ENCODE data around the gene MGA.

The MGA gene

DNA sequence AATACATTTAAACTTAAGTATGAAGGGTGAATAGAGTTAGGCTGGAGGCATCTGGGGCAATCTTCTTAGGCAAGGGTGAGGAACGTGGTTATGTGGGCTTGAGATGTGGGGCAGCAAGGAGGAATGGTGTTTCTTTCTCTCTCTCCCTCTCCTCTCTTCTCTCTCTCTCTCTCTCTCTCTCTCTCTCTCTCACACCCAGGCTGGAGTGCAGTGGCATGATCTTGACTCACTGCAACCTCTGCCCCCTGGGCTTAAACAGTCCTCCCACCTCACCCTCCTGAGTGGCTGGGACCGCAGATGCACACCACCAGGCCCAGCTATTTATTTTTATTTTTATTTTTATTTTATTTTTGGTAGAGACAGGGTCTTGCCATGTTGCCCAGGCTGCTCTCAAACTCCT is 4.0 kb upstream of the MGA start:
- in situ Hi-C loops (cut with HindIII; ENCODE audit: low sequenced_read_pairs), result no loop called here

DNA sequence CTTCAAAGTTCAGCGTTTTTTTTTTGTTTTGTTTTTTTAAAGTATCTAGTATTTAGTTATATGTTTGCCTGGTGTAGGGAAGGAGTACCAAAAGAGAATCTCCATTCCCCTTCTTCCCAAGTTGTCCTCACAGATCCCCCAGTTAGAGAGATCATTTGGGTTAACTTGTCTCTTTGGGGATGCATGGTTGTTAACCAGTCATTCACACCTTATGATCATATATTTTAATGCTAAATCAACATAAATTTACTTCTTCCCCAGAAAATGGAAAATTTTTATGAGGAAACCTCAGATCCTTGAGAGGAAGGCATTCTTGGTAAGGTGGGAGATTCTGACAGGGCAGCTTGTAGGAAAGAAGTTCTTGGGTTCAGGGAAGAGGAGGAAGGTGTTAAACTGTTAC is 1.5 kb upstream of the MGA start:
- in situ Hi-C loops (cut with HindIII; ENCODE audit: low sequenced_read_pairs), result no loop called here

- in situ Hi-C loops (cut with HindIII; ENCODE audit: low sequenced_read_pairs), result no loop called here
Measured at GRCh38 chr15:41659190-41659589, 1.0 kb upstream of the MGA start.

DNA sequence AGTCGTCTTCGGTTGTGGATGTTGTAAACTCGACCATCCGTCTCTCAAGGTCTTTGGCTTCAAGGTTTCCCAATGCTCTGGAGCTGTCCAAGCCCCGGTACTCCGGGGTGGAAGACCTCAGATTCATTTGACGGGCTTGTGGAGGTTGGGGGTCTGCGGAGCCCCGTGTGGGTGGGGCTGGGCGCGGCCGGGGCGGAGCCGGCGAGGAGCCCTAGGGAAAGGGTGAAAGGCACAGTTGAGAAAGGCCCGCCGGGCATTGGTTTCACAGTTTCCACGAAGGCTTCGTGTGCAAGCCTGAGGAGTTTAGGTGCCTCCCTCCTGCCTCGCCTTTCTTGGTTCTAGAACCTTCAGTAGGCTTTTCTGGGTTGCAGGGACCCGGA is 360 bp upstream of the MGA start:
- in situ Hi-C loops (cut with HindIII; ENCODE audit: low sequenced_read_pairs), result no loop called here

DNA sequence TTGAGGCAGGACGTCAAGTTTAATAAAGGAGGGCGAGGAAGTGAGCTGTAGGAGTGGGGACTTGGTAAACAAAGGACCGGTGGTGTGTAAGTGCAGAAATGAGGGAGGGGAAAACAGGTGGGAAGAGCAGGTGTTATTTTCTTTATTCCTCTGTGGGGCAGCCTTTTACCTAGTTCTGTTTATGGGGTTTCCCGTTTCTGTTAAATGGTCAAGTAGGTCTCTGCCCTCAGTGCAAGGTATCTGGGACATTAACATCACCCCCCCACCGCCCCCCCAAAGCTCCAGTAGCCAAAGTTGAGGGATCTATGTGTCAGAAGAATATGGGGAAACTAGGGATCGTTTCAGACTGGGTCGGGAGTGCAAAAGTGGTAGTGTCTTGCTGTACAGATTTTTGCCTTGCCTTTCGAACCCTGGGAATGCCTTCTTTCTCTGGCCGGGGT is 893 bp downstream of the MGA start:
- in situ Hi-C loops (cut with HindIII; ENCODE audit: low sequenced_read_pairs), result no loop called here

GRCh38 chr15:41661518-41662225 is 1.5 kb downstream of the MGA start:
- in situ Hi-C loops (cut with HindIII; ENCODE audit: low sequenced_read_pairs), result no loop called here

DNA sequence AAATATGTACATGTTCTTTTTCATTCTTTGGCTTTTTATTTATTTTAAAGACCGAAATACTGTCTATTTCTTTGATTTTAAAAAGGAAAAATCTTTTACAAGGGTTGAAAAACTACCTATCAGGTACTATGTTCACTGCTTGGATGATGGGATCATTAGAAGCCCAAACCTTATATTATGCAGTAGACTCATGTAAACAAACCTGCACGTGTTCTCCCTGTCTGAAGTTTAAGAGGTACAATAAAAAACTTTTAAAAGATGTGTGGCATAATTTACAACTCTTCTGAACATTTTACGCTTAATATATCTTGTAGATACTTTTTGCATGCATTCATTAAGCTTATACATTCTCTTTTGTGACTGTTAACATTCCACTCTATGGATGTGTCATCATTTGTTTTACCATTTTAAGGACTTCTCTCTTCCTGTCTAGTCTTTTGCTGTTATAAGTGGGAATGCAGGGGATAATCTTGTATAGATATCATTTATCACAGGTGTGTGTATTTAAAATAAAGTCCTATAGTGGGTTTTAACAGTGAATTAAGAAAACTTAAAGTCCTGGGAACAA is 6.2 kb downstream of the MGA start:
- in situ Hi-C loops (cut with HindIII; ENCODE audit: low sequenced_read_pairs), result no loop called here

- in situ Hi-C loops (cut with HindIII; ENCODE audit: low sequenced_read_pairs), result no loop called here
Measured at GRCh38 chr15:41669701-41670100, 9.5 kb downstream of the MGA start.

- in situ Hi-C loops (cut with HindIII; ENCODE audit: low sequenced_read_pairs), result no loop called here
Measured at GRCh38 chr15:41671656-41672648, 11.7 kb downstream of the MGA start.

- in situ Hi-C loops (cut with HindIII; ENCODE audit: low sequenced_read_pairs), result no loop called here
Measured at GRCh38 chr15:41675337-41675736, 15.1 kb downstream of the MGA start.

GRCh38 chr15:41678742-41679141 is 18.5 kb downstream of the MGA start:
- in situ Hi-C loops (cut with HindIII; ENCODE audit: low sequenced_read_pairs), result no loop called here

GRCh38 chr15:41683955-41684354 is 23.8 kb downstream of the MGA start:
- in situ Hi-C loops (cut with HindIII; ENCODE audit: low sequenced_read_pairs), result no loop called here

- in situ Hi-C loops (cut with HindIII; ENCODE audit: low sequenced_read_pairs), result no loop called here
Measured at GRCh38 chr15:41688671-41689070, 28.5 kb downstream of the MGA start.

DNA sequence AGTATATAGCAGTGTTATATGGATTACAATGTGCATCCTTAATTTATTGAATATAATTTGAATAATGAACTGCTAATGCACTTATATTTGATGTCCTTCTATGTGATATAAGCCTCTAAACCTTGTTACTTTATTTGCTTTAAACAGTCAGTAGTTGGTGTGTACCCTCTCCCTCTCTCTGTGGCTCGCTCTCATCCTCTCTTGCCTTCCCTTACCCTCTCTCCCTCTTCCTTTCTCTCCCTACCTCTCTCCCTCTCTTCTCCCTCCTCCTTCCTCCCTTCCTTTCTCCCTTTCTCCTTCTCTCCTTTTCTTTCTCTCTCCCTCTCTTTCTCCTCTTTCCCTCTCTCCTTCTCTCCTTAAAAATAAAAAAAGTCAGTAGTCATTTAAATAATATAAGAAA is 28.9 kb downstream of the MGA start:
- in situ Hi-C loops (cut with HindIII; ENCODE audit: low sequenced_read_pairs), result no loop called here

- in situ Hi-C loops (cut with HindIII; ENCODE audit: low sequenced_read_pairs), result no loop called here
Measured at GRCh38 chr15:41689834-41690233, 29.6 kb downstream of the MGA start.

GRCh38 chr15:41690636-41691035 is 30.4 kb downstream of the MGA start:
- in situ Hi-C loops (cut with HindIII; ENCODE audit: low sequenced_read_pairs), result no loop called here

- in situ Hi-C loops (cut with HindIII; ENCODE audit: low sequenced_read_pairs), result no loop called here
Measured at GRCh38 chr15:41691471-41691870, 31.3 kb downstream of the MGA start.

DNA sequence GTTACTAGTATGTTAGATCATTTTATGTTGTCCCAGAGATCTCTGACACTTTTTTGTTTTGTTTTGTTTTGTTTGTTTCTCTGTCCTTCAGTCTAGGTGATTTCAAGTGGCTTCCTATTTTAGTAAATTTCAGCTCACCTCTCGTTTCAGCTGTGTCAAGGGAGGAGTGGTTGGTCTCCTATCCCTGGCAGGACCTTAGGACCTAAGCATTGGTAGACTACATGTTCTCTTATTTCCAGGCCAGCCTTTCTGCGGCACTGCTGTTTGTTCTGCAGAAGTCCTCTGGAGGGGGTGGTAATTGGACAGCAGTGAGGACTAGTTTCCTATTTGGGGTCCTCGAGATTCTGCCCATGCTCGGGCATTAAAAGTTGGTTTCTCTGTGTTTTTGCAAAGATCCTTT is 31.8 kb downstream of the MGA start:
- in situ Hi-C loops (cut with HindIII; ENCODE audit: low sequenced_read_pairs), result no loop called here

GRCh38 chr15:41693757-41694156 is 33.6 kb downstream of the MGA start:
- in situ Hi-C loops (cut with HindIII; ENCODE audit: low sequenced_read_pairs), result no loop called here

GRCh38 chr15:41695750-41696436 is 35.7 kb downstream of the MGA start:
- in situ Hi-C loops (cut with HindIII; ENCODE audit: low sequenced_read_pairs), result no loop called here

GRCh38 chr15:41698779-41699178 is 38.6 kb downstream of the MGA start:
- in situ Hi-C loops (cut with HindIII; ENCODE audit: low sequenced_read_pairs), result no loop called here

Data from DLD1 (cell line).